Endothelial cell of umbilical vein (primary cell): ENCODE data around the gene UVRAG.

Experiments used
- CTCF ChIP-seq, 2 donors: IDR thresholded peaks; 1 replicate in 1 of 2; 2 replicates in 1 of 2; pipeline ENCODE4 v1.5.1; 2011; ENCODE audit warnings: low read length in 2 of 2, mild to moderate bottlenecking in 2 of 2, moderate library complexity in 2 of 2, control low read depth in 1 of 2, inconsistent platforms in 1 of 2, low read depth in 1 of 2; ENCODE audit not compliant: insufficient read depth in 1 of 2; ENCODE audit errors: extremely low read depth in 1 of 2
- EZH2 ChIP-seq: IDR thresholded peaks from 2 replicates; pipeline ENCODE4 v1.6.1; 2012; ENCODE audit warnings: borderline replicate concordance, low read depth, mild to moderate bottlenecking, moderate library complexity, low read length, inconsistent platforms; ENCODE audit not compliant: severe bottlenecking
- GATA2 ChIP-seq: IDR thresholded peaks from 2 replicates; pipeline ENCODE4 v1.7.0; 2011; ENCODE audit warnings: low read depth, mild to moderate bottlenecking, moderate library complexity, mixed read lengths, low read length; ENCODE audit not compliant: insufficient read length, insufficient read depth
- POLR2A ChIP-seq: IDR thresholded peaks from 2 replicates; pipeline ENCODE4 v1.6.1; 2012; ENCODE audit warnings: low read depth, mild to moderate bottlenecking, control low read depth, low read length

GRCh38 chr11:76088511-76088910, 273.5 kb downstream of the UVRAG start:
- TF ChIP-seq CTCF (IDR thresholded peaks at IDR 0.05; ENCODE audit: extremely low read depth in 1 of 2, insufficient read depth in 1 of 2, low read depth in 1 of 2, low read length in 2 of 2) (no peak), EZH2 (no peak), POLR2A (no peak), GATA2 (no peak)
